A673 (cell line): ENCODE data around the gene UBAP1L. TPM values are rescaled to one million over a fixed set of nuclear protein-coding genes. Genes with fewer than 3 reads are reported as not detected.

Experiments used
- BruUV-seq: library from RNA; stranded (reverse); fragments of 400-500 nt; replicated peaks from 2 replicates; lab custom pipeline; 2021; lab: Mats Ljungman, UMichigan
- CTCF ChIA-PET: fragments of 300-600 bp; sonication (Branson Sonifier 250); formaldehyde crosslinking; loops from one replicate; lab custom pipeline; 2022; ENCODE audit warnings: antibody characterized with exemption; lab: Charles Lee
- POLR2A ChIA-PET: fragments of 300-600 bp; sonication (Branson Sonifier 250); formaldehyde crosslinking; loops from one replicate; lab custom pipeline; 2022; ENCODE audit warnings: antibody characterized with exemption; ENCODE audit not compliant: low non-redundant PET; lab: Charles Lee
- DNase-seq: peaks from one replicate; pipeline ENCODE4 v3.0.0-alpha.2; 2015; ENCODE audit warnings: low spot score
- H3K27ac ChIP-seq: fragments of 200-600 bp; sonication (generic); 2 replicates; pipeline ENCODE4 v1.5.1; 2016; ENCODE audit warnings: mixed run types, low read depth, mild to moderate bottlenecking, mixed read lengths, antibody characterized with exemption, low read length; ENCODE audit not compliant: poor library complexity, severe bottlenecking
- H3K27me3 ChIP-seq: fragments of 200-600 bp; sonication (generic); replicated peaks from 2 replicates; pipeline ENCODE4 v1.6.1; 2017; ENCODE audit warnings: mixed run types, low read depth, mild to moderate bottlenecking, mixed read lengths, antibody characterized with exemption, low read length; ENCODE audit not compliant: insufficient read depth, poor library complexity
- H3K36me3 ChIP-seq: fragments of 200-600 bp; sonication (generic); 2 replicates; pipeline ENCODE4 v1.6.1; 2016; ENCODE audit warnings: mixed run types, mild to moderate bottlenecking, mixed read lengths, antibody characterized with exemption, low read length; ENCODE audit not compliant: insufficient read depth, poor library complexity, severe bottlenecking
- H3K4me1 ChIP-seq: fragments of 200-600 bp; sonication (generic); 2 replicates; pipeline ENCODE4 v1.6.1; 2017; ENCODE audit warnings: mixed run types, mild to moderate bottlenecking, mixed read lengths, antibody characterized with exemption, low read length; ENCODE audit not compliant: insufficient read depth, poor library complexity, severe bottlenecking
- H3K4me3 ChIP-seq: fragments of 200-600 bp; sonication (generic); 2 replicates; pipeline ENCODE4 v1.5.1; 2016; ENCODE audit warnings: low read depth, mixed run types, mild to moderate bottlenecking, mixed read lengths, low read length; ENCODE audit not compliant: poor library complexity, severe bottlenecking
- H3K9me3 ChIP-seq: fragments of 200-600 bp; sonication (generic); 2 replicates; pipeline ENCODE4 v1.6.1; 2016; ENCODE audit warnings: mixed run types, low read depth, mild to moderate bottlenecking, mixed read lengths, antibody characterized with exemption, low read length; ENCODE audit not compliant: poor library complexity, severe bottlenecking
- CTCF ChIP-seq: fragments of 300-800, 200-600 bp; sonication (generic); conservative IDR thresholded peaks from 2 replicates; pipeline ENCODE4 v1.5.1; 2017; ENCODE audit warnings: low read depth, mild to moderate bottlenecking, antibody characterized with exemption, low read length, moderate library complexity, mixed read lengths
- EZH2 ChIP-seq: fragments of 200-600 bp; sonication (generic); IDR thresholded peaks from 2 replicates; pipeline ENCODE4 v1.6.1; 2017; ENCODE audit warnings: borderline replicate concordance, low read depth, mild to moderate bottlenecking, mixed read lengths, antibody characterized with exemption, low read length; ENCODE audit not compliant: poor library complexity, severe bottlenecking
- intact Hi-C: fragments of 100-400 bp; cut with micrococcal nuclease; formaldehyde crosslinking; loops from one replicate; pipeline ENCODE4 v1.10.0; 2022; ENCODE audit not compliant: unreplicated experiment
- total RNA-seq: library from RNA; stranded (reverse); gene quantifications from 2 replicates; pipeline ENCODE4 v1.2.3, GENCODE V29; 2021

Gene UBAP1L
- total RNA-seq, 1 experiment from 2014 or later = 3.9 TPM

GRCh38 chr15:65042776-65043327 is 72.1 kb downstream of the UBAP1L start:
- CTCF ChIA-PET = no interaction called here
- Histone ChIP-seq H3K27me3 (no peaks in the 10 kb centered on the region), H3K27ac (no peak overlapping the region), H3K36me3 (no peaks in the 10 kb centered on the region), H3K4me1 (no peaks in the 10 kb centered on the region), H3K9me3 (no peaks in the 10 kb centered on the region), H3K4me3 (no peak overlapping the region)
- no peak for DNase-seq
- no peak for TF ChIP-seq EZH2
- TF ChIP-seq CTCF = no peak
- BruUV-seq = no TSS peak
- intact Hi-C loops = no loop called here
- POLR2A ChIA-PET = no interaction called here

Other genes starting within 250 kb of the UBAP1L start
- 2.3 and 3.5 TPM in 2 replicates for gene ANKDD1A, start 203.3 kb downstream of the UBAP1L start, total RNA-seq
- 85.7 and 89.1 TPM in 2 replicates for gene SPG21, start 125.3 kb downstream of the UBAP1L start, total RNA-seq
- 26.2 and 32.1 TPM in 2 replicates for gene MTFMT, start 85.6 kb downstream of the UBAP1L start, total RNA-seq
- gene SLC51B, start 69.8 kb downstream of the UBAP1L start, total RNA-seq = not detected in 2 replicates
- 0.69 and 1.2 TPM in 2 replicates for gene RASL12, start 47.2 kb downstream of the UBAP1L start, total RNA-seq
- not detected in 2 replicates for gene KBTBD13, start 38.5 kb downstream of the UBAP1L start, total RNA-seq
- gene PDCD7, start 18.6 kb upstream of the UBAP1L start, total RNA-seq = 30.7 and 39.1 TPM in 2 replicates
- gene CLPX, start 70.1 kb upstream of the UBAP1L start, total RNA-seq = 60.2 and 64.4 TPM in 2 replicates
- 0.04 TPM in 1 of 2 replicates, not detected in the other for gene CILP, start 96.3 kb upstream of the UBAP1L start, total RNA-seq
- 5.7 and 7.3 TPM in 2 replicates for gene PARP16, start 171.7 kb upstream of the UBAP1L start, total RNA-seq
- not detected in 2 replicates for gene RNU5A-1, start 180.9 kb upstream of the UBAP1L start, total RNA-seq
- not detected in 2 replicates for gene RNU5B-1, start 189.5 kb upstream of the UBAP1L start, total RNA-seq